ENCODE data around the gene RRAS. TPM values are rescaled to one million over a fixed set of nuclear protein-coding genes. Genes with fewer than 3 reads are reported as not detected.

RRAS gene
- total RNA-seq, 1 donor from 2014 or later = 28.6 TPM

GRCh38 chr19:49686503-49687088, 46.7 kb upstream of the RRAS start:
- Mint-ChIP-seq H3K36me3 (peaks cover 21% of the 10 kb centered on the region), H3K9me3 (no peaks in the 10 kb centered on the region), H3K4me1 (peaks cover 21% of the 10 kb centered on the region), H3K4me3 (no peak overlapping the region), H3K27ac (no peak overlapping the region), H3K27me3 (ENCODE audit: low read depth) (peaks cover 6% of the 10 kb centered on the region)
- DNase-seq (ENCODE audit: low spot score in 2 of 2, unreplicated experiment in 2 of 2) = no peak
- TF ChIP-seq CTCF (IDR thresholded peaks at IDR 0.05; ENCODE audit: unreplicated experiment) = no peak

GRCh38 chr19:49685845-49686332, 45.9 kb upstream of the RRAS start:
- peaks cover 6% of the 10 kb centered on the region for H3K27me3 Mint-ChIP-seq (ENCODE audit: low read depth)
- no peak overlapping the region for H3K4me3 Mint-ChIP-seq
- no peaks in the 10 kb centered on the region for H3K9me3 Mint-ChIP-seq
- no peak for TF ChIP-seq CTCF (IDR thresholded peaks at IDR 0.05; ENCODE audit: unreplicated experiment)
- peaks cover 14% of the 10 kb centered on the region for H3K4me1 Mint-ChIP-seq
- H3K27ac Mint-ChIP-seq = no peak overlapping the region
- peaks cover 21% of the 10 kb centered on the region for H3K36me3 Mint-ChIP-seq
- DNase-seq (ENCODE audit: low spot score in 2 of 2, unreplicated experiment in 2 of 2) = no peak

- H3K4me3 Mint-ChIP-seq = no peak overlapping the region
- peaks cover 16% of the 10 kb centered on the region for H3K4me1 Mint-ChIP-seq
- no peak for TF ChIP-seq CTCF (IDR thresholded peaks at IDR 0.05; ENCODE audit: unreplicated experiment)
- no peak for DNase-seq (ENCODE audit: low spot score in 2 of 2, unreplicated experiment in 2 of 2)
- H3K36me3 Mint-ChIP-seq = peaks cover 22% of the 10 kb centered on the region
- H3K27ac Mint-ChIP-seq = no peak overlapping the region
- no peaks in the 10 kb centered on the region for H3K9me3 Mint-ChIP-seq
- H3K27me3 Mint-ChIP-seq (ENCODE audit: low read depth) = peaks cover 4% of the 10 kb centered on the region
Observed at GRCh38 chr19:49684983-49685553, 45.1 kb upstream of the RRAS start.

DNA sequence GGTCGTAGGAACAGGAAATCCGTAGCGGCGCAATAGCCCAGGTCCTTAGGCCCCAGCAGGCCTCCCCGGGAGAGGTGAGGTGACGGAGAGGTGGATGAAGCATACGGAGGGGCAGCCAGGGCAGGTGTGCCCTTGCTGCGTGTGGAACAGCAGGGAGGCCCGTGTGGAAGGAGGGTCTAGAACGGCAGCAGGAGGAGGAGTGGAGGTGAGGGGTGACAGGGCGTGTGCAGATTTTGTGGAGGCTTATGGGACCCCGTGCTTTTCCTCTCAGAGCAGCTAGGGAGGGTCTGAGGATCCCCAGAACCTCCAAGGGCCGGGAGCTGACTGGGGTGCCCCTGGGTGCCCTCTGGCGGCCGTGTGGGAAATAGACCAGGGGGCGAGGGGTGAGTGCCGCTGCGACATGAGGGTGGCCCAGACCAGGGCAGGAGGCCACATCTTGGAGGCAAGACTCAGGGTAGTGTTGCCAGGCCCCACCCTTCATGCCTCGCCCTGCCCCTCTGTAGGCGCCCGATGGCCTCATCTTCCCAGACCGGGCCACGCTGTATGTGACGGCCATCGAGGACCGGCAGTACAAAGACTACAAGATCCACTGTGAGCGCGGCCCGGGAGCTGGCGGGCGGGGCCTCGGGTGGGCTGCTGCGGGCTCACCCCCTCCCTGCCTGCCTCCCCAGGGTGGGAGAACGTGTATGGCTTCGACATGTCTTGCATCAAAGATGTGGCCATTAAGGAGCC, 44.5 kb upstream of the RRAS start:
- Mint-ChIP-seq H3K9me3 (no peaks in the 10 kb centered on the region), H3K4me3 (no peak overlapping the region), H3K27ac (no peak overlapping the region), H3K27me3 (ENCODE audit: low read depth) (no peaks in the 10 kb centered on the region), H3K4me1 (peaks cover 17% of the 10 kb centered on the region), H3K36me3 (peaks cover 22% of the 10 kb centered on the region)
- peak; percentile 25 for TF ChIP-seq CTCF (IDR thresholded peaks at IDR 0.05; ENCODE audit: unreplicated experiment)
- no peak for DNase-seq (ENCODE audit: low spot score in 2 of 2, unreplicated experiment in 2 of 2)

DNA sequence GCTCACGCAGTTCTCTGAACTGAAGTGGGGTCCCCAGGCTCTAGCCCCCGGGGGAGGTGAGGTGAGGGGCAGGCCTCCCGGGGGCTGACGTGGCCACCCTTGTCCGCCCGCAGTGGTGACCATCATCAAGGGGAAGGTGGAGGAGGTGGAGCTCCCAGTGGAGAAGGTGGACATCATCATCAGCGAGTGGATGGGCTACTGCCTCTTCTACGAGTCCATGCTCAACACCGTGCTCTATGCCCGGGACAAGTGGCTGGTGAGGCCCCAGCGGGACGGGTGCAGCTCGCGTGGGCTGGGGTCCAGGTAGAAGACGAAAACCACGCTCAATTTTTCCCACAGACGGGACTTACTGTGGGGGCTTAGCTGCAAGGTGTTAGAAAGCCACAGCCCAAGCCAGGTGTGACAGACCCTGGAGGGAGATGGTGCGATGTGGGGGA, 43.9 kb upstream of the RRAS start:
- Mint-ChIP-seq H3K4me3 (no peak overlapping the region), H3K9me3 (no peaks in the 10 kb centered on the region), H3K27ac (no peak overlapping the region), H3K4me1 (peaks cover 14% of the 10 kb centered on the region), H3K36me3 (peaks cover 22% of the 10 kb centered on the region), H3K27me3 (ENCODE audit: low read depth) (no peaks in the 10 kb centered on the region)
- no peak for DNase-seq (ENCODE audit: low spot score in 2 of 2, unreplicated experiment in 2 of 2)
- TF ChIP-seq CTCF (IDR thresholded peaks at IDR 0.05; ENCODE audit: unreplicated experiment) = no peak
